Activated T-cell treated with anti-CD3 and anti-CD28 coated beads, Interleukin-2, amount 50 U/mL, for 1 hour (primary cell): ENCODE data around the gene RHPN2.
A peak's percentile ranks its signal among the peaks of the same experiment; 100 is the strongest.
"Not testable (repeated sequence)": the region's sequence is repeated elsewhere in the genome, so short reads cannot be mapped to it uniquely, and the experiment has no call there.

Experiments
- DNase-seq: peaks from one replicate; pipeline ENCODE4 v3.0.0-alpha.2; 2020

RHPN2 gene

GRCh38 chr19:33025468-33026238 lies 39.0 kb downstream of the RHPN2 start:
- not testable (repeated sequence) for DNase-seq

GRCh38 chr19:33024398-33024797 lies 40.3 kb downstream of the RHPN2 start:
- DNase-seq = no peak

GRCh38 chr19:33022472-33023116 lies 42.1 kb downstream of the RHPN2 start:
- DNase-seq = no peak

GRCh38 chr19:33010891-33011290 lies 53.8 kb downstream of the RHPN2 start:
- DNase-seq = not testable (repeated sequence)

- no peak for DNase-seq
These were observed 56.0 kb downstream of the RHPN2 start for GRCh38 chr19:33008738-33009137.

GRCh38 chr19:33005440-33005839 lies 59.2 kb downstream of the RHPN2 start:
- DNase-seq = no peak

- DNase-seq = not testable (repeated sequence)
These were observed 61.2 kb downstream of the RHPN2 start for GRCh38 chr19:33003424-33004024.

- DNase-seq = not testable (repeated sequence)
These were observed 62.4 kb downstream of the RHPN2 start for GRCh38 chr19:33002126-33002865.

GRCh38 chr19:33000910-33001309 lies 63.8 kb downstream of the RHPN2 start:
- no peak for DNase-seq

- DNase-seq = no peak
These were observed 64.2 kb downstream of the RHPN2 start for GRCh38 chr19:33000510-33000909.

- no peak for DNase-seq
These were observed 66.0 kb downstream of the RHPN2 start for GRCh38 chr19:32998722-32999121.

- DNase-seq = no peak
These were observed 66.9 kb downstream of the RHPN2 start for GRCh38 chr19:32997716-32998355.

- not testable (repeated sequence) for DNase-seq
These were observed 67.6 kb downstream of the RHPN2 start for GRCh38 chr19:32997061-32997464.

- not testable (repeated sequence) for DNase-seq
These were observed 68.7 kb downstream of the RHPN2 start for GRCh38 chr19:32995966-32996365.

GRCh38 chr19:32988724-32989123 lies 76.0 kb downstream of the RHPN2 start:
- no peak for DNase-seq

- DNase-seq = not testable (repeated sequence)
These were observed 76.4 kb downstream of the RHPN2 start for GRCh38 chr19:32988254-32988653.

GRCh38 chr19:32982488-32982887 lies 82.2 kb downstream of the RHPN2 start:
- not testable (repeated sequence) for DNase-seq

- DNase-seq = not testable (repeated sequence)
These were observed 84.9 kb downstream of the RHPN2 start for GRCh38 chr19:32979807-32980206.

GRCh38 chr19:32977813-32978212 lies 86.9 kb downstream of the RHPN2 start:
- DNase-seq = not testable (repeated sequence)

GRCh38 chr19:32977280-32977679 lies 87.4 kb downstream of the RHPN2 start:
- no peak for DNase-seq

GRCh38 chr19:32976223-32976805 lies 88.4 kb downstream of the RHPN2 start:
- peak; percentile 72 for DNase-seq
